ENCODE measurements around the gene TMA7.

GRCh38 chr3:48475188-48475587, 35.1 kb downstream of the TMA7 start:
- TF ChIP-seq, protein P1, sequence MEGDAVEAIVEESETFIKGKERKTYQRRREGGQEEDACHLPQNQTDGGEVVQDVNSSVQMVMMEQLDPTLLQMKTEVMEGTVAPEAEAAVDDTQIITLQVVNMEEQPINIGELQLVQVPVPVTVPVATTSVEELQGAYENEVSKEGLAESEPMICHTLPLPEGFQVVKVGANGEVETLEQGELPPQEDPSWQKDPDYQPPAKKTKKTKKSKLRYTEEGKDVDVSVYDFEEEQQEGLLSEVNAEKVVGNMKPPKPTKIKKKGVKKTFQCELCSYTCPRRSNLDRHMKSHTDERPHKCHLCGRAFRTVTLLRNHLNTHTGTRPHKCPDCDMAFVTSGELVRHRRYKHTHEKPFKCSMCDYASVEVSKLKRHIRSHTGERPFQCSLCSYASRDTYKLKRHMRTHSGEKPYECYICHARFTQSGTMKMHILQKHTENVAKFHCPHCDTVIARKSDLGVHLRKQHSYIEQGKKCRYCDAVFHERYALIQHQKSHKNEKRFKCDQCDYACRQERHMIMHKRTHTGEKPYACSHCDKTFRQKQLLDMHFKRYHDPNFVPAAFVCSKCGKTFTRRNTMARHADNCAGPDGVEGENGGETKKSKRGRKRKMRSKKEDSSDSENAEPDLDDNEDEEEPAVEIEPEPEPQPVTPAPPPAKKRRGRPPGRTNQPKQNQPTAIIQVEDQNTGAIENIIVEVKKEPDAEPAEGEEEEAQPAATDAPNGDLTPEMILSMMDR (IDR thresholded peaks at IDR 0.05; ENCODE audit: low read length), result no peak
- TF ChIP-seq EZH2 (optimal IDR thresholded peaks at IDR 0.05; ENCODE audit: low read depth, low read length), result no peak
